Fibroblast of lung (primary cell): Measurements from ENCODE around the gene XXYLT1. TPM values are rescaled to one million over a fixed set of nuclear protein-coding genes. Genes with fewer than 3 reads are reported as not detected.

Experiments used
- DNase-seq, 2 donors: peaks; one replicate each; pipeline versions ENCODE4 v3.0.0 to v3.0.0-alpha.2; 2010; ENCODE audit warnings: low read depth in 2 of 2
- H2AFZ ChIP-seq: 2 replicates; pipeline ENCODE4 v1.5.1; 2012; ENCODE audit warnings: low read length, control low read depth, inconsistent platforms
- H3K27ac ChIP-seq: 2 replicates; pipeline ENCODE4 v1.5.1; 2011; ENCODE audit warnings: low read length, control low read depth; ENCODE audit not compliant: insufficient read depth
- H3K27me3 ChIP-seq: 2 replicates; pipeline ENCODE4 v1.5.1; 2011; ENCODE audit warnings: mild to moderate bottlenecking, low read length; ENCODE audit not compliant: control insufficient read depth, insufficient read depth
- H3K36me3 ChIP-seq: 2 replicates; pipeline ENCODE4 v1.5.1; 2011; ENCODE audit warnings: low read length; ENCODE audit not compliant: control insufficient read depth, insufficient read depth
- H3K4me1 ChIP-seq: 2 replicates; pipeline ENCODE4 v1.5.1; 2011; ENCODE audit warnings: low read length; ENCODE audit not compliant: control insufficient read depth, insufficient read depth; ENCODE audit errors: extremely low read depth
- H3K4me2 ChIP-seq: 2 replicates; pipeline ENCODE4 v1.5.1; 2011; ENCODE audit warnings: low read length, control low read depth; ENCODE audit not compliant: insufficient read depth; ENCODE audit errors: extremely low read depth
- H3K4me3 ChIP-seq, 4 experiments: fragments of 200-600 bp in 1 of 4; sonication (generic) in 1 of 4; replicated peaks in 1 of 4; 2 replicates each; pipeline ENCODE4 v1.5.1; 2011 to 2016; ENCODE audit warnings: low read length in 4 of 4, low read depth in 3 of 4, mild to moderate bottlenecking in 3 of 4, control low read depth in 2 of 4, inconsistent platforms in 1 of 4, mixed read lengths in 1 of 4; ENCODE audit not compliant: insufficient read depth in 1 of 4; ENCODE audit errors: control extremely low read depth in 1 of 4
- H3K79me2 ChIP-seq: 2 replicates; pipeline ENCODE4 v1.5.1; 2012; ENCODE audit warnings: mild to moderate bottlenecking, low read length, inconsistent platforms; ENCODE audit not compliant: control insufficient read depth, insufficient read depth
- H3K9ac ChIP-seq: 2 replicates; pipeline ENCODE4 v1.5.1; 2011; ENCODE audit warnings: mild to moderate bottlenecking, low read length, control low read depth; ENCODE audit not compliant: insufficient read depth
- H3K9me3 ChIP-seq: 2 replicates; pipeline ENCODE4 v1.5.1; 2012; ENCODE audit warnings: low read depth, low read length; ENCODE audit not compliant: control insufficient read depth, insufficient read depth
- H4K20me1 ChIP-seq: 2 replicates; pipeline ENCODE4 v1.5.1; 2011; ENCODE audit warnings: low read length; ENCODE audit not compliant: control insufficient read depth, insufficient read depth; ENCODE audit errors: extremely low read depth
- CTCF ChIP-seq, 2 donors: IDR thresholded peaks in 1 of 2; conservative IDR thresholded peaks in 1 of 2; 1 replicate in 1 of 2; 2 replicates in 1 of 2; pipeline ENCODE4 v1.5.1; 2011 to 2012; ENCODE audit warnings: low read length in 2 of 2, control low read depth in 1 of 2, inconsistent platforms in 1 of 2, low read depth in 1 of 2, mild to moderate bottlenecking in 1 of 2
- EZH2 ChIP-seq: IDR thresholded peaks from 2 replicates; pipeline ENCODE4 v1.5.1; 2012; ENCODE audit warnings: low read length, control low read depth, mild to moderate bottlenecking; ENCODE audit errors: missing control alignments
- polyA plus RNA-seq, 2 donors: library from polyadenylated mRNA; depleted of rRNA in 1 of 2; stranded (reverse) in 1 of 2; unstranded in 1 of 2; fragments of >200 nt; gene quantifications; 2 replicates each; pipeline ENCODE4 v1.2.1, GENCODE V29; 2011 to 2012; ENCODE audit warnings: missing spikeins in 1 of 2
- total RNA-seq: library from RNA; depleted of rRNA; stranded (reverse); fragments of >200 nt; gene quantifications from 2 replicates; pipeline ENCODE4 v1.2.1, GENCODE V29; 2014

Gene XXYLT1
- total and polyA plus RNA-seq, 2 donors (not counting 1 experiment from before 2014, with no cell fraction given): 12.4 to 18.5 TPM

GRCh38 chr3:195087328-195087727 is 183.6 kb downstream of the XXYLT1 start:
- no peaks in the 10 kb centered on the region for H3K4me1 ChIP-seq
- no peaks in the 10 kb centered on the region for H3K9me3 ChIP-seq
- H3K4me2 ChIP-seq: no peak overlapping the region
- no peaks in the 10 kb centered on the region for H3K36me3 ChIP-seq
- TF ChIP-seq EZH2 (no peak), CTCF (conservative IDR thresholded peaks at IDR 0.05 in 1 of 2, IDR thresholded peaks at IDR 0.05 in 1 of 2; ENCODE audit: low read depth in 1 of 2, low read length in 2 of 2) (no peak)
- H4K20me1 ChIP-seq: no peaks in the 10 kb centered on the region
- no peak overlapping the region for H3K9ac ChIP-seq
- no peak for DNase-seq
- H3K27ac ChIP-seq: no peak overlapping the region
- H3K79me2 ChIP-seq: no peaks in the 10 kb centered on the region
- no peak overlapping the region for H3K4me3 ChIP-seq
- H3K27me3 ChIP-seq: no peaks in the 10 kb centered on the region
- no peak overlapping the region for H2AFZ ChIP-seq

- Histone ChIP-seq H3K9ac (no peak overlapping the region), H3K27me3 (no peaks in the 10 kb centered on the region), H4K20me1 (no peaks in the 10 kb centered on the region), H3K4me1 (no peaks in the 10 kb centered on the region), H3K4me2 (no peak overlapping the region), H3K27ac (no peak overlapping the region), H3K9me3 (no peaks in the 10 kb centered on the region), H2AFZ (no peak overlapping the region), H3K79me2 (no peaks in the 10 kb centered on the region), H3K4me3 (no peak overlapping the region), H3K36me3 (no peaks in the 10 kb centered on the region)
- no peak for DNase-seq
- TF ChIP-seq EZH2 (no peak), CTCF (conservative IDR thresholded peaks at IDR 0.05 in 1 of 2, IDR thresholded peaks at IDR 0.05 in 1 of 2; ENCODE audit: low read depth in 1 of 2, low read length in 2 of 2) (no peak)
Measured at GRCh38 chr3:195086885-195087284, 184.1 kb downstream of the XXYLT1 start.

- Histone ChIP-seq H3K27me3 (no peaks in the 10 kb centered on the region), H3K4me2 (no peak overlapping the region), H2AFZ (no peak overlapping the region), H3K79me2 (no peaks in the 10 kb centered on the region), H3K4me3 (no peak overlapping the region), H3K36me3 (no peaks in the 10 kb centered on the region), H3K4me1 (no peaks in the 10 kb centered on the region), H3K27ac (no peak overlapping the region), H3K9me3 (no peaks in the 10 kb centered on the region), H4K20me1 (no peaks in the 10 kb centered on the region), H3K9ac (no peak overlapping the region)
- DNase-seq: no peak
- TF ChIP-seq CTCF (conservative IDR thresholded peaks at IDR 0.05 in 1 of 2, IDR thresholded peaks at IDR 0.05 in 1 of 2; ENCODE audit: low read depth in 1 of 2, low read length in 2 of 2) (no peak), EZH2 (no peak)
Measured at GRCh38 chr3:195086341-195086740, 184.6 kb downstream of the XXYLT1 start.
